ENCODE results near the gene MCM8.

DNA sequence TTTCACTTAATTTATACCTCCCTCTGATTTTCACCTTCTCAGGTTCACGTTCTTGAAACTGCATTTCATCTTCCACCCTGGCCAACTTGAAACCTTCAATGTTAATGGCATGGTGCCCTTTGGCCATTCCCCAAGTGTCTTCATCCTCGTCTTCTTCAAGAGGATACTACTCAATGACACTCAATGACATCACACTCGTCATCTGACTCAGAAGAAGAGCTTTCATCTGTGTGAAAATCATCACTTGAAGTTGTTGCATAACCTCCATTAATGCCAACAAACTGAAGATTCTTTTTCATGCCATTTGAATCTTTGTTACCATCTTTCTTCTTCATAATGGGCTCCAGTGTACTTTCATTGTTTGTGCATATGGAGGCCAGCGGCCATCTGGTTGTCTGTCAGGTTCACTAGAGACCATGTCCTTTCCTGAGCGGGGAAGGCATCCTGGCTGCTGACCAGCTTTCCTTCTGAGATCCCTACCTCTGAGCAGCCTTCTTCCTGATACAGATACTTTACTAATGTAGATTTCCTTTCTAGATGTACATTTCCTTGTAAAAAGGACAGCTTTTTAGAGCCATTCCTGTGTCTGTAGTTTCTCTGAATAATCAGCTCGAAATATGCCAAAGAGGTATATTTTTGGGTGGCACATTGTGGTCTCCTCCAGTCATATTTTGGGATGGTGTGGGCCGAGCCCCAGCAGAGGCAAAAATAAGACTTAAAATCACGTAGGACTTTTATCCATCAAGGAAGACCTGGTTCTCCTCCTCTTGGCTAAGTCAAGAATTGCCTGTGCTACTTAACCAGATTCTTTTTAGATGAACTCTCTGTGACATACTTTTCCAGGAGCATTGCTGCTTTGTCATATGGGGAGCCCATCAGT, 21.4 kb upstream of the MCM8 start:
- TF ChIP-seq, protein P1, sequence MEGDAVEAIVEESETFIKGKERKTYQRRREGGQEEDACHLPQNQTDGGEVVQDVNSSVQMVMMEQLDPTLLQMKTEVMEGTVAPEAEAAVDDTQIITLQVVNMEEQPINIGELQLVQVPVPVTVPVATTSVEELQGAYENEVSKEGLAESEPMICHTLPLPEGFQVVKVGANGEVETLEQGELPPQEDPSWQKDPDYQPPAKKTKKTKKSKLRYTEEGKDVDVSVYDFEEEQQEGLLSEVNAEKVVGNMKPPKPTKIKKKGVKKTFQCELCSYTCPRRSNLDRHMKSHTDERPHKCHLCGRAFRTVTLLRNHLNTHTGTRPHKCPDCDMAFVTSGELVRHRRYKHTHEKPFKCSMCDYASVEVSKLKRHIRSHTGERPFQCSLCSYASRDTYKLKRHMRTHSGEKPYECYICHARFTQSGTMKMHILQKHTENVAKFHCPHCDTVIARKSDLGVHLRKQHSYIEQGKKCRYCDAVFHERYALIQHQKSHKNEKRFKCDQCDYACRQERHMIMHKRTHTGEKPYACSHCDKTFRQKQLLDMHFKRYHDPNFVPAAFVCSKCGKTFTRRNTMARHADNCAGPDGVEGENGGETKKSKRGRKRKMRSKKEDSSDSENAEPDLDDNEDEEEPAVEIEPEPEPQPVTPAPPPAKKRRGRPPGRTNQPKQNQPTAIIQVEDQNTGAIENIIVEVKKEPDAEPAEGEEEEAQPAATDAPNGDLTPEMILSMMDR (IDR thresholded peaks at IDR 0.05; ENCODE audit: poor library complexity, severe bottlenecking), result no peak
- TF ChIP-seq RAD21 (conservative IDR thresholded peaks at IDR 0.05) (no peak), EZH2 (IDR thresholded peaks at IDR 0.05; ENCODE audit: borderline replicate concordance, insufficient read depth, low read length, poor library complexity, severe bottlenecking) (no peak), SMC3 (conservative IDR thresholded peaks at IDR 0.05; ENCODE audit: poor library complexity) (no peak), EP300 (conservative IDR thresholded peaks at IDR 0.05; ENCODE audit: poor library complexity, severe bottlenecking) (no peak), MXI1 (conservative IDR thresholded peaks at IDR 0.05; ENCODE audit: poor library complexity, severe bottlenecking) (no peak), POLR2AphosphoS5 (IDR thresholded peaks at IDR 0.05) (no peak)
